PC-3 (cell line): ENCODE measurements around the gene RSPO4. TPM values are rescaled to one million over a fixed set of nuclear protein-coding genes. Genes with fewer than 3 reads are reported as not detected.

ENCODE experiments used
- ATAC-seq: fragments of 200-7000 bp; cut with Tn5 transposase; 2 replicates; pipeline ENCODE4 v1.9.1; 2020; ENCODE audit warnings: mild to moderate bottlenecking, moderate library complexity
- BruUV-seq: library from RNA; stranded (reverse); fragments of 400-500 nt; replicated peaks from 2 replicates; lab custom pipeline; 2021; lab: Mats Ljungman, UMichigan
- CTCF ChIA-PET: fragments of 300-600 bp; sonication (Branson Sonifier 250); formaldehyde crosslinking; loops from one replicate; lab custom pipeline; 2022; ENCODE audit warnings: antibody characterized with exemption; lab: Charles Lee
- POLR2A ChIA-PET: fragments of 300-600 bp; sonication (Branson Sonifier 250); formaldehyde crosslinking; loops from one replicate; lab custom pipeline; 2022; ENCODE audit warnings: antibody characterized with exemption; ENCODE audit not compliant: unreplicated experiment; lab: Charles Lee
- DNase-seq: peaks from one replicate; pipeline ENCODE4 v3.0.0-alpha.2; 2015
- H2AFZ ChIP-seq: fragments of 300-600 bp; sonication (generic); 2 replicates; pipeline ENCODE4 v1.6.0; 2016; ENCODE audit warnings: antibody characterized with exemption, low read length
- H3F3A ChIP-seq: fragments of 300-600 bp; sonication (generic); one replicate; pipeline ENCODE4 v1.6.0; 2017; ENCODE audit warnings: antibody characterized with exemption, low read length, control low read depth, mild to moderate bottlenecking; ENCODE audit not compliant: unreplicated experiment
- H3K27ac ChIP-seq: fragments of 300-600 bp; sonication (generic); 2 replicates; pipeline ENCODE4 v1.5.1; 2016; ENCODE audit warnings: mild to moderate bottlenecking, low read length
- H3K27me3 ChIP-seq: fragments of 300-600 bp; sonication (generic); 2 replicates; pipeline ENCODE4 v1.6.1; 2016; ENCODE audit warnings: low read length, mixed read lengths
- H3K36me3 ChIP-seq: fragments of 300-600 bp; sonication (generic); 2 replicates; pipeline ENCODE4 v1.6.1; 2016; ENCODE audit warnings: low read depth, mixed run types, low read length, mixed read lengths
- H3K4me1 ChIP-seq: fragments of 300-600 bp; sonication (generic); 2 replicates; pipeline ENCODE4 v1.5.1; 2016; ENCODE audit warnings: low read length; ENCODE audit not compliant: insufficient read depth
- H3K4me2 ChIP-seq: fragments of 300-600 bp; sonication (generic); 2 replicates; pipeline ENCODE4 v1.6.0; 2016; ENCODE audit warnings: low read length
- H3K4me3 ChIP-seq: fragments of 300-600 bp; sonication (generic); 2 replicates; pipeline ENCODE4 v1.5.1; 2016; ENCODE audit warnings: mild to moderate bottlenecking, low read length, mixed read lengths
- H3K79me2 ChIP-seq: fragments of 300-600 bp; sonication (generic); 2 replicates; pipeline ENCODE4 v1.6.1; 2017; ENCODE audit warnings: low read length, mixed read lengths
- H3K9ac ChIP-seq: fragments of 300-600 bp; sonication (generic); 2 replicates; pipeline ENCODE4 v1.6.0; 2016; ENCODE audit warnings: mild to moderate bottlenecking, low read length
- H3K9me2 ChIP-seq: fragments of 300-600 bp; sonication (generic); replicated peaks from 2 replicates; pipeline ENCODE4 v1.6.1; 2016; ENCODE audit warnings: mixed run types, low read length, mixed read lengths
- H3K9me3 ChIP-seq: fragments of 300-600 bp; sonication (generic); 2 replicates; pipeline ENCODE4 v1.6.1; 2016; ENCODE audit warnings: low read length, mixed read lengths
- H4K20me1 ChIP-seq: fragments of 300-600 bp; sonication (generic); 2 replicates; pipeline ENCODE4 v1.6.1; 2016; ENCODE audit warnings: low read length, mixed read lengths
- EZH2 ChIP-seq: fragments of 300-600 bp; sonication (generic); IDR thresholded peaks from one replicate; pipeline ENCODE4 v1.6.1; 2017; ENCODE audit warnings: antibody characterized with exemption, mild to moderate bottlenecking, low read length; ENCODE audit not compliant: unreplicated experiment
- EZH2phosphoT487 ChIP-seq: fragments of 300-600 bp; sonication (generic); IDR thresholded peaks from 2 replicates; pipeline ENCODE4 v1.6.1; 2018; ENCODE audit warnings: mild to moderate bottlenecking, antibody characterized with exemption, low read length, borderline replicate concordance
- intact Hi-C: fragments of 100-400 bp; cut with micrococcal nuclease; formaldehyde crosslinking; loops from 2 replicates; pipeline ENCODE4 v1.9.0; 2023
- total RNA-seq: library from RNA; depleted of rRNA; stranded (reverse); fragments of >200 nt; gene quantifications from 2 replicates; pipeline ENCODE4 v1.2.3, GENCODE V29; 2014
- TF ChIP-seq, protein P1 (sequence below): fragments of 300-600 bp; sonication (generic); conservative IDR thresholded peaks from 2 replicates; pipeline ENCODE4 v1.5.1; 2017; ENCODE audit warnings: antibody characterized with exemption, low read depth, mild to moderate bottlenecking, low read length

The RSPO4 gene
- total RNA-seq, 1 experiment from 2014 or later = not detected

DNA sequence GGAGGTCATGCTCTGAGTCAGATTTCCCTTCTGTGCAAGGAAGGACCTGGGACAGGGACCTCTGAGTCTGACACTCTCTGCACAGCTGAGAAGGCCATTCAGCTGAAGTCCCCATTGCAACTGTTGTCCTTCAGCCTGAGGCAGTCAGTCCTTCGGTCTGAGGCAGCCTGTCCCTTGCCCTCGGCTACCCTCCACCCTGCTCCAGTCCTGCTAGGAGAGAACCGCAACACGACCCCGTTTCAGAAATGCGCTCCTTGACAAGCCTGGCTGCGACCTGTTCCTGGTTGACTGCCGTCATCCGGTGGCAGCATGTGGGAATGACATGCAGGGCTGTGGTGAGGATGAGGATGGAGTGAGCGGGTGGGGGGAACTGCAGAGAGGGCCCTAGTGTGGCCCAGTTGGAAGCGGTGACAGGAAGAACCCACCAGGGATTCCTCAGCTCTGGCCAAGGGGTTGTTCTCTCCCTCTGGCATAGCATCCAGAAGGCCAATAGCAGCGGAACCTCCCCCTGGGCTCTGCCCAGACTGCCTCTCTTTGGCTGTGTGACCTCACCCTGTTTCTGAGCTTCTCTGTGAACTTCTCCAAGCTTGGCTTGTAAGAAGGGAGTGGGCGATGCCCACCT is 45.7 kb downstream of the RSPO4 start:
- Histone ChIP-seq H2AFZ (peak overlapping the region; percentile 40; the same call in 1 of the 2 replicates), H3K9me2 (no peaks in the 10 kb centered on the region), H3K4me1 (no peaks in the 10 kb centered on the region), H3K79me2 (no peaks in the 10 kb centered on the region), H3K4me2 (peak overlapping the region; percentile 66), H3K27ac (no peak overlapping the region), H3K9ac (no peak overlapping the region), H3K9me3 (no peaks in the 10 kb centered on the region), H3K4me3 (no peak overlapping the region), H3K36me3 (no peaks in the 10 kb centered on the region), H4K20me1 (no peaks in the 10 kb centered on the region), H3K27me3 (peaks cover 35% of the 10 kb centered on the region), H3F3A (no peaks in the 10 kb centered on the region)
- BruUV-seq = no TSS peak
- POLR2A ChIA-PET = interaction anchor here (0.6 kb wide), 1 partner anchor 65 kb away, joined by 4 read pairs; no protein-coding TSS in a partner anchor
- DNase-seq = peak; percentile 83
- ATAC-seq = peak; percentile 83
- intact Hi-C loops = loop anchor here (1.0 to 10.0 kb wide), 2 partner anchors 140 to 228 kb away; partner anchors contain the start of gene TMEM74B
- CTCF ChIA-PET = interaction anchor here (0.5 to 2.8 kb wide), 5 partner anchors 138 to 187 kb away, joined by 4 to 18 read pairs (median 4); no protein-coding TSS in a partner anchor
- TF ChIP-seq EZH2phosphoT487 = no peak
- TF ChIP-seq, protein P1, sequence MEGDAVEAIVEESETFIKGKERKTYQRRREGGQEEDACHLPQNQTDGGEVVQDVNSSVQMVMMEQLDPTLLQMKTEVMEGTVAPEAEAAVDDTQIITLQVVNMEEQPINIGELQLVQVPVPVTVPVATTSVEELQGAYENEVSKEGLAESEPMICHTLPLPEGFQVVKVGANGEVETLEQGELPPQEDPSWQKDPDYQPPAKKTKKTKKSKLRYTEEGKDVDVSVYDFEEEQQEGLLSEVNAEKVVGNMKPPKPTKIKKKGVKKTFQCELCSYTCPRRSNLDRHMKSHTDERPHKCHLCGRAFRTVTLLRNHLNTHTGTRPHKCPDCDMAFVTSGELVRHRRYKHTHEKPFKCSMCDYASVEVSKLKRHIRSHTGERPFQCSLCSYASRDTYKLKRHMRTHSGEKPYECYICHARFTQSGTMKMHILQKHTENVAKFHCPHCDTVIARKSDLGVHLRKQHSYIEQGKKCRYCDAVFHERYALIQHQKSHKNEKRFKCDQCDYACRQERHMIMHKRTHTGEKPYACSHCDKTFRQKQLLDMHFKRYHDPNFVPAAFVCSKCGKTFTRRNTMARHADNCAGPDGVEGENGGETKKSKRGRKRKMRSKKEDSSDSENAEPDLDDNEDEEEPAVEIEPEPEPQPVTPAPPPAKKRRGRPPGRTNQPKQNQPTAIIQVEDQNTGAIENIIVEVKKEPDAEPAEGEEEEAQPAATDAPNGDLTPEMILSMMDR = peak; percentile 100

DNA sequence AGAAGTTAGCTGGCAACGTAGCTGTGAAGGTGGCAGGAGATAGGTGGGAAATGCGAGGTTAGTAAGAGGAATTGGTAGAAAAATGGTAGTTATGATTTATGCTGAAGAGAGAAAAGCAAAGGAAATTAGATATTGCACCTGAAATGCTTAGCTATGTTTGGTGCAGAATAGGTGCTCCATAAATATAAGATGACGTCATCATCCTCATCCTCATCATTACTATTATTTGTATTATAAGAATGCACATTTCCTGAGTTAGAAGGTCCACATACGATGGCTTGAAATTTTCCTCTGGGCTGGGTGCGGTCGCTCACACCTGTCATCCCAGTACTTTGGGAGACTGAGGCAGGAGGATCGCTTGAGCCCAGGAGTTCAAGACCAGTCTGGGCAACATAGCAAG is 46.5 kb downstream of the RSPO4 start:
- Histone ChIP-seq H3K36me3 (no peaks in the 10 kb centered on the region), H3K4me3 (no peak overlapping the region), H4K20me1 (no peaks in the 10 kb centered on the region), H3K27me3 (peaks cover 27% of the 10 kb centered on the region), H3K4me1 (no peaks in the 10 kb centered on the region), H3K27ac (no peak overlapping the region), H3F3A (no peaks in the 10 kb centered on the region), H3K9me2 (no peaks in the 10 kb centered on the region), H2AFZ (no peak overlapping the region), H3K9me3 (no peaks in the 10 kb centered on the region), H3K4me2 (no peak overlapping the region), H3K9ac (no peak overlapping the region), H3K79me2 (no peaks in the 10 kb centered on the region)
- TF ChIP-seq EZH2phosphoT487 (no peak), EZH2 (no peak)
- TF ChIP-seq, protein P1 = no peak
- intact Hi-C loops = loop anchor here (1.0 to 10.0 kb wide), 2 partner anchors 139 to 229 kb away; partner anchors contain the start of gene TMEM74B
- DNase-seq (no peak), ATAC-seq (no peak)
- POLR2A ChIA-PET = interaction anchor here (0.6 kb wide), 1 partner anchor 66 kb away, joined by 4 read pairs; no protein-coding TSS in a partner anchor
- no TSS peak for BruUV-seq
- CTCF ChIA-PET = interaction anchor here (0.7 to 2.8 kb wide), 3 partner anchors 137 to 141 kb away, joined by 4 to 13 read pairs (median 4); no protein-coding TSS in a partner anchor

DNA sequence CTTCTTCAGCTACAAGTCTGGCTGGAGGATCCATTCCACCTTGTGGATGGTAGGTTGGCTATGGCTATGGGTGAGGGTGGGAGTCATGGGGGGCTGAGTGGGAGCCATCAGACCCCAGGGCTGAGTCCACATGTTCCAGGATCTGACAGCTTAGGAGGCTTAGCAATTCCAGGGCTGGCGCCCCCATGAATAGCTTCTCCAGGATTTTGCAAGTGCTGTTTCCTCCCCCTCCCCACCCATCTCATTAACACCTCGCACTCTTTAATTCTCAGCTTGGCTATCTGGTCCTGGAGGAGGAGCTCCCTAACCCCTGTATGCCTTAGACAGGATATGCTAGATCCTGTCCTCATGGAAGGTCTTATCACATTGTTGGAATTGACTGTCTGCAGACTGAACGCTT is 47.0 kb downstream of the RSPO4 start:
- Histone ChIP-seq H3K4me3 (no peak overlapping the region), H3K9me3 (no peaks in the 10 kb centered on the region), H3K27ac (no peak overlapping the region), H3K36me3 (no peaks in the 10 kb centered on the region), H3K9me2 (no peaks in the 10 kb centered on the region), H3K79me2 (no peaks in the 10 kb centered on the region), H3K4me2 (no peak overlapping the region), H4K20me1 (no peaks in the 10 kb centered on the region), H2AFZ (no peak overlapping the region), H3F3A (no peaks in the 10 kb centered on the region), H3K9ac (no peak overlapping the region), H3K4me1 (no peaks in the 10 kb centered on the region), H3K27me3 (peaks cover 25% of the 10 kb centered on the region)
- ChIA-PET CTCF (interaction anchor here (1.2 to 2.8 kb wide), 2 partner anchors 137 to 139 kb away, joined by 4 to 13 read pairs; no protein-coding TSS in a partner anchor), POLR2A (no interaction called here)
- BruUV-seq = no TSS peak
- intact Hi-C loops = loop anchor here (10.0 kb wide), 1 partner anchor 230 kb away; the partner anchor contains the start of gene TMEM74B
- TF ChIP-seq, protein P1 = no peak
- TF ChIP-seq EZH2phosphoT487 (no peak), EZH2 (no peak)
- no peak for ATAC-seq
- DNase-seq = no peak
